HG03575 (cell line): ENCODE results near the gene TAPBP.
A peak's percentile ranks its signal among the peaks of the same experiment; 100 is the strongest.

ENCODE experiments used
- ATAC-seq: cut with Tn5 transposase; IDR thresholded peaks from one replicate; pipeline ENCODE4 v1.9.1; 2021; ENCODE audit not compliant: unreplicated experiment, insufficient number of reproducible peaks, low FRiP score; ENCODE audit errors: extremely low read depth

Gene TAPBP

GRCh38 chr6:33321227-33321626 is 7.3 kb upstream of the TAPBP start:
- no peak for ATAC-seq

GRCh38 chr6:33320315-33321181 is 6.7 kb upstream of the TAPBP start:
- no peak for ATAC-seq

- ATAC-seq = no peak
Observed at GRCh38 chr6:33319939-33320314, 6.0 kb upstream of the TAPBP start.

- no peak for ATAC-seq
Observed at GRCh38 chr6:33318426-33319073, 4.7 kb upstream of the TAPBP start.

GRCh38 chr6:33317669-33318425 is 4.0 kb upstream of the TAPBP start, which contains the start of gene ZBTB22:
Gene ZBTB22, minus strand, starts transcription at chr6:33317744. Its CDS starts 828 bp downstream, at chr6:33316916.
- peak; percentile 32 for ATAC-seq

- no peak for ATAC-seq
Observed at GRCh38 chr6:33317419-33317668, 3.5 kb upstream of the TAPBP start.

- no peak for ATAC-seq
Observed at GRCh38 chr6:33316603-33317418, 2.9 kb upstream of the TAPBP start.

GRCh38 chr6:33315793-33316602 is 2.1 kb upstream of the TAPBP start:
- ATAC-seq = no peak

- ATAC-seq = no peak
Observed at GRCh38 chr6:33314943-33315792, 1.3 kb upstream of the TAPBP start.

- no peak for ATAC-seq
Observed at GRCh38 chr6:33314515-33314942, 651 bp upstream of the TAPBP start.

- ATAC-seq = no peak
Observed at GRCh38 chr6:33313105-33313708, 671 bp downstream of the TAPBP start.

GRCh38 chr6:33312361-33313104 is 1.3 kb downstream of the TAPBP start:
- ATAC-seq = no peak

GRCh38 chr6:33306356-33306755 is 7.5 kb downstream of the TAPBP start:
- no peak for ATAC-seq

GRCh38 chr6:33305052-33305451 is 8.8 kb downstream of the TAPBP start:
- no peak for ATAC-seq

GRCh38 chr6:33304216-33304615 is 9.7 kb downstream of the TAPBP start:
- no peak for ATAC-seq

GRCh38 chr6:33301877-33302276 is 12.0 kb downstream of the TAPBP start:
- ATAC-seq = no peak
